Liver (tissue), 3 donors: Measurements from ENCODE around the gene HSPA12A.

Experiments
- CTCF ChIP-seq: fragments of 150-350 bp; IDR thresholded peaks from 2 replicates; pipeline ENCODE4 v1.5.1; 2017; ENCODE audit warnings: improper control_type of control experiment, low read depth, low read length; ENCODE audit not compliant: missing input control
- HNF4G ChIP-seq: IDR thresholded peaks from 2 replicates; pipeline ENCODE4 v1.6.1; 2016; ENCODE audit warnings: antibody characterized with exemption
- REST ChIP-seq: IDR thresholded peaks from 2 replicates; pipeline ENCODE4 v1.6.1; 2016; ENCODE audit warnings: antibody characterized with exemption, mild to moderate bottlenecking
- SP1 ChIP-seq: IDR thresholded peaks from 2 replicates; pipeline ENCODE4 v1.6.1; 2018; ENCODE audit warnings: antibody characterized with exemption, mild to moderate bottlenecking
- donor health status: healthy.
- donor health status: healthy.

- TF ChIP-seq CTCF = no peak
- no peak for TF ChIP-seq HNF4G
- TF ChIP-seq REST = no peak
- no peak for TF ChIP-seq SP1
Observed at GRCh38 chr10:116784035-116784434, 41.7 kb upstream of the HSPA12A start.
